GM12878 (cell line): Measurements from ENCODE around the gene TRIM7. TPM values are rescaled to one million over a fixed set of nuclear protein-coding genes. Genes with fewer than 3 reads are reported as not detected.

Experiments
- E4F1 ChIP-seq: fragments of 450-650 bp; IDR thresholded peaks from 2 replicates; pipeline ENCODE4 v1.6.1; 2018; ENCODE audit warnings: borderline replicate concordance, mild to moderate bottlenecking; ENCODE audit not compliant: partially characterized antibody
- EED ChIP-seq: sonication (generic); IDR thresholded peaks from 2 replicates; pipeline ENCODE4 v1.6.1; 2016; ENCODE audit warnings: antibody characterized with exemption, low read depth
- ETV6 ChIP-seq, 2 experiments: fragments of 450-650 bp in 1 of 2; IDR thresholded peaks in 1 of 2; conservative IDR thresholded peaks in 1 of 2; 2 replicates each; pipeline ENCODE4 v1.6.1; 2014; ENCODE audit warnings: antibody characterized with exemption in 1 of 2, borderline replicate concordance in 1 of 2, low read depth in 1 of 2, mild to moderate bottlenecking in 1 of 2, moderate library complexity in 1 of 2
- EZH2 ChIP-seq: IDR thresholded peaks from 2 replicates; pipeline ENCODE4 v1.6.1; 2012; ENCODE audit warnings: low read depth, mild to moderate bottlenecking, control low read depth, inconsistent platforms, low read length, borderline replicate concordance; ENCODE audit not compliant: control insufficient read depth
- HCFC1 ChIP-seq: fragments of 150-350 bp; IDR thresholded peaks from 2 replicates; pipeline ENCODE4 v1.6.1; 2014; ENCODE audit warnings: low read length
- HDAC2 ChIP-seq: fragments of 200-600 bp; sonication (generic); IDR thresholded peaks from 2 replicates; pipeline ENCODE4 v1.6.1; 2017
- IKZF1 ChIP-seq: fragments of 450-650 bp; conservative IDR thresholded peaks from 2 replicates; pipeline ENCODE4 v1.6.1; 2017; ENCODE audit warnings: antibody characterized with exemption, mild to moderate bottlenecking
- KDM1A ChIP-seq: fragments of 200-600 bp; sonication (generic); IDR thresholded peaks from 2 replicates; pipeline ENCODE4 v1.6.1; 2016; ENCODE audit warnings: borderline replicate concordance
- MAX ChIP-seq: IDR thresholded peaks from 2 replicates; pipeline ENCODE4 v1.6.1; 2012; ENCODE audit warnings: low read depth, low read length, improper control_type of control experiment
- NRF1 ChIP-seq: conservative IDR thresholded peaks from 2 replicates; pipeline ENCODE4 v1.6.1; 2011; ENCODE audit warnings: mild to moderate bottlenecking, low read depth, low read length, improper control_type of control experiment
- PML ChIP-seq: IDR thresholded peaks from 2 replicates; pipeline ENCODE4 v1.6.1; 2012; ENCODE audit warnings: low read length, inconsistent platforms
- TAF1 ChIP-seq: IDR thresholded peaks from 2 replicates; pipeline ENCODE4 v1.6.1; 2011; ENCODE audit warnings: mild to moderate bottlenecking, low read depth, low read length, borderline replicate concordance
- YBX1 ChIP-seq: fragments of 450-650 bp; IDR thresholded peaks from 2 replicates; pipeline ENCODE4 v1.6.1; 2016; ENCODE audit warnings: antibody characterized with exemption
- ZBED1 ChIP-seq: IDR thresholded peaks from 2 replicates; pipeline ENCODE4 v1.6.1; 2016; ENCODE audit warnings: borderline replicate concordance
- ZBTB33 ChIP-seq: fragments of 450-650 bp; IDR thresholded peaks from 2 replicates; pipeline ENCODE4 v1.6.1; 2017; ENCODE audit warnings: mild to moderate bottlenecking
- ZNF384 ChIP-seq: IDR thresholded peaks from 2 replicates; pipeline ENCODE4 v1.6.1; 2012; ENCODE audit warnings: low read depth, mild to moderate bottlenecking, low read length, improper control_type of control experiment, borderline replicate concordance
- ZNF592 ChIP-seq: fragments of 450-650 bp; IDR thresholded peaks from 2 replicates; pipeline ENCODE4 v1.6.1; 2017; ENCODE audit warnings: mild to moderate bottlenecking, moderate library complexity
- ZNF622 ChIP-seq: fragments of 450-650 bp; IDR thresholded peaks from 2 replicates; pipeline ENCODE4 v1.6.1; 2017; ENCODE audit warnings: mild to moderate bottlenecking, inconsistent platforms
- polyA plus RNA-seq, 11 experiments: library from polyadenylated mRNA; depleted of rRNA in 4 of 11; unstranded in 6 of 11; stranded (reverse) in 5 of 11; fragments of >200 nt; fragmentation: Nextera tagmentation in 4 of 11; fragmentation: Illumina TruSeq in 1 of 11; extraction: Ambion mirVana in 4 of 11; extraction: Trizol in 1 of 11; gene quantifications; 1 replicate in 1 of 11; 2 replicates in 10 of 11; pipeline versions ENCODE4 v1.2.1 to v1.2.3, GENCODE V29; 2011 to 2016; ENCODE audit warnings: inconsistent platforms in 2 of 11, missing spikeins in 2 of 11, low read depth in 1 of 11
- total RNA-seq, 4 experiments: library from RNA; depleted of rRNA in 3 of 4; stranded (reverse); fragments of >200 nt in 3 of 4; fragmentation: Illumina TruSeq in 1 of 4; extraction: Trizol in 1 of 4; gene quantifications; 2 replicates each; pipeline versions ENCODE4 v1.2.1 to v1.2.3, GENCODE V29; 2013 to 2021
- TF ChIP-seq, protein P1 (sequence below): IDR thresholded peaks from 2 replicates; pipeline ENCODE4 v1.6.1; 2011; ENCODE audit warnings: borderline replicate concordance, low read depth, mild to moderate bottlenecking, moderate library complexity, mixed read lengths, low read length; ENCODE audit not compliant: insufficient read depth; ENCODE audit errors: extremely low read length

Gene TRIM7
- total and polyA plus RNA-seq, 10 of the 15 experiments (the other 5 are each of a cell fraction or from before 2014, with no cell fraction given): 0.02 to 1.6 (median 0.41) TPM

DNA sequence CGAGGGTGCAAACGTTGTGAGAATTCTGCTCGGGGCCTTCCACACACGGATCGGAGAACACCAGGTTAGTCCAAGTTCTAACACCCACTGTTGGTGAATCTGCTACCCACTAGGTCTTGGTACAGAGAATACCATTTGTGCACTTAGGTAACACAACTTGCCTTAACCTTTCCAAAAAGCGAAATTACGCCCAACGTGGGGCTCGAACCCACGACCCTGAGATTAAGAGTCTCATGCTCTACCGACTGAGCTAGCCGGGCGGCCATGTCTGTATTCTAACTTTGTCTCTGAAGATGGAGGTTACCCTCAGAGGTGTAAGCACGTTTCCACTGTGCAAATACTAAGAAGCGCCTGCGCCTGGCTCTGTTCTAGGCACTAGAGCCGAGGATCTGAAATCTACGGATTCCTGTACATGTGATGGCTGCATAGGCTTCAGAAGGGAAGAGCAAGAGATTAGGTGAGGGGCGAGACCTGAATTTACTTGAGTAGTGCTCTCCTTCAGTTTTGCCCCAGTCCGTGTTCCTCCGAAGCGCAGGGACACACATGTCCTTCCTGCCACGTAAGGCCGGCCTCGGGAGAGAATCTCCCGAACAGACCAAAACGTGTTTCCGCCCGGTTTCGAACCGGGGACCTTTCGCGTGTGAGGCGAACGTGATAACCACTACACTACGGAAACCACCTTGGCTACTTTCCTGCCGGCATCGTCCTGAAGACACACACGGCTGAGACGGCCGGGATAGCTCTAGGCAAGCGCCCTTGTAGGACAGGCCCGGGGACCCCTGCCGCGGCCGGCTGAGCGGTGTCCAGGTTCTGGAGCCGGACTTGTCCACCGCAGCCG is 17.0 kb upstream of the TRIM7 start (continued):
- TF ChIP-seq ETV6 (conservative IDR thresholded peaks at IDR 0.05 in 1 of 2, IDR thresholded peaks at IDR 0.05 in 1 of 2; ENCODE audit: borderline replicate concordance in 1 of 2, low read depth in 1 of 2) (peak in 1 of 2 experiments; percentile 56; a peak in 1 of 4 replicates), ZNF622 (no peak), EZH2 (no peak), E4F1 (no peak), PML (no peak), IKZF1 (peak; percentile 91), HCFC1 (peak; percentile 29; the same call in 1 of the 2 replicates), EED (peak; percentile 83; the same call in 1 of the 2 replicates), HDAC2 (no peak), MAX (peak; percentile 75; the same call in 1 of the 2 replicates), YBX1 (no peak), ZBTB33 (no peak), NRF1 (0 out of 2 replicates have a peak, but pooled peaks have one; percentile 8), ZNF384 (no peak), KDM1A (no peak), ZNF592 (no peak), ZBED1 (peak; percentile 81; the same call in 1 of the 2 replicates), TAF1 (0 out of 2 replicates have a peak, but pooled peaks have one; percentile 14)
- TF ChIP-seq, protein P1, sequence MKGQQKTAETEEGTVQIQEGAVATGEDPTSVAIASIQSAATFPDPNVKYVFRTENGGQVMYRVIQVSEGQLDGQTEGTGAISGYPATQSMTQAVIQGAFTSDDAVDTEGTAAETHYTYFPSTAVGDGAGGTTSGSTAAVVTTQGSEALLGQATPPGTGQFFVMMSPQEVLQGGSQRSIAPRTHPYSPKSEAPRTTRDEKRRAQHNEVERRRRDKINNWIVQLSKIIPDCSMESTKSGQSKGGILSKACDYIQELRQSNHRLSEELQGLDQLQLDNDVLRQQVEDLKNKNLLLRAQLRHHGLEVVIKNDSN: no peak
